Esophagus (tissue), 2 donors: ENCODE measurements around the gene RORB. TPM values are rescaled to one million over a fixed set of nuclear protein-coding genes. Genes with fewer than 3 reads are reported as not detected.

Experiments used
- H3K27ac ChIP-seq, 2 donors: one replicate each; pipeline ENCODE4 v1.5.1; 2013; ENCODE audit warnings: low read depth in 2 of 2, mild to moderate bottlenecking in 2 of 2, inconsistent platforms in 1 of 2, low read length in 1 of 2, moderate library complexity in 1 of 2
- H3K27me3 ChIP-seq, 2 donors: one replicate each; pipeline ENCODE4 v1.6.1; 2013; ENCODE audit warnings: low read length in 2 of 2, control low read depth in 1 of 2, mild to moderate bottlenecking in 1 of 2; ENCODE audit not compliant: insufficient read depth in 2 of 2, control insufficient read depth in 1 of 2
- H3K36me3 ChIP-seq, 2 donors: one replicate each; pipeline ENCODE4 v1.6.1; 2013; ENCODE audit warnings: low read length in 1 of 2; ENCODE audit not compliant: control insufficient read depth in 2 of 2, insufficient read depth in 2 of 2
- H3K4me1 ChIP-seq, 2 donors: one replicate each; pipeline ENCODE4 v1.6.1; 2013; ENCODE audit warnings: low read length in 1 of 2; ENCODE audit not compliant: control insufficient read depth in 2 of 2, insufficient read depth in 2 of 2
- H3K4me3 ChIP-seq, 2 donors: one replicate each; pipeline ENCODE4 v1.5.1; 2013; ENCODE audit warnings: low read length in 2 of 2, mild to moderate bottlenecking in 2 of 2, low read depth in 1 of 2, moderate library complexity in 1 of 2
- H3K9me3 ChIP-seq, 2 donors: one replicate each; pipeline ENCODE4 v1.6.1; 2013; ENCODE audit warnings: mild to moderate bottlenecking in 2 of 2, low read depth in 1 of 2, low read length in 1 of 2, moderate library complexity in 1 of 2; ENCODE audit not compliant: control insufficient read depth in 2 of 2, insufficient read depth in 1 of 2
- WGBS, 2 donors: extraction: QIAGEN DNeasy Blood & Tissue Kit; methylation state at CpG; one replicate each; pipeline ENCODE4 v1.1.7; 2013; 5-methylcytosine and 5-hydroxymethylcytosine counted together
- polyA plus RNA-seq, 2 donors: library from polyadenylated mRNA; stranded (reverse); fragments of 200-250 nt; gene quantifications; one replicate each; pipeline ENCODE4 v1.2.3, GENCODE V29; 2013
- donor health status: healthy with polysubstance abuse.
- donor health status: Bipolar disorder and iron deficiency.

RORB gene
- polyA plus RNA-seq, 2 donors = 0.04 to 0.05 TPM

- 81 to 98% methylated on average over 1 of the region's 1 CpG for WGBS, 2 donors
- H3K9me3 ChIP-seq = no peaks in the 10 kb centered on the region
- H3K36me3 ChIP-seq = no peaks in the 10 kb centered on the region
- no peaks in the 10 kb centered on the region for H3K4me1 ChIP-seq
- H3K27ac ChIP-seq = no peak overlapping the region
- no peaks in the 10 kb centered on the region for H3K27me3 ChIP-seq
- no peak overlapping the region for H3K4me3 ChIP-seq
These were observed 245.2 kb downstream of the RORB start for GRCh38 chr9:74742191-74742790.
